GM18526 (cell line): ENCODE data around the gene IVL.

ENCODE experiments used
- POLR2A ChIP-seq: IDR thresholded peaks from 3 replicates; pipeline ENCODE4 v1.6.1; 2011; ENCODE audit not compliant: insufficient read length; ENCODE audit errors: extremely low read depth

The IVL gene

DNA sequence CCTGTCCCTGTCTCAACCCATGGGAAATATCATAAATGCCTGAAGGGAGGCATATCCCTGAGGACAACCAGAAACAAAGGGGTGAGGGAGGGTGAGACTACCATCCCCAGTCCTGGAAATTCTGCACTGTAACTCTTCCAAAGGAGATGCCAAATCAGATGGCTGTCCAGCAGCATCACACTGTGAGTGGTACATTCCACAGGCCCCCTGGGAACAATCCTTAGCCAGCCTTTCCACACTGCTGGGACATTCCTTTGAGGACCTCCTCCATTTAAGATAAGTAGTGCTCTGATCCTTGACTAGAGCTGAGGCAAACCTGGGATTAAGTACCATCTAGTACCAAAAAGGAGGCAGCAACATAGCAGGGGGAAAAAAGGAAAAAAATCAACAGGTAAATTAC lies 10.7 kb downstream of the IVL start:
- no peak for TF ChIP-seq POLR2A

DNA sequence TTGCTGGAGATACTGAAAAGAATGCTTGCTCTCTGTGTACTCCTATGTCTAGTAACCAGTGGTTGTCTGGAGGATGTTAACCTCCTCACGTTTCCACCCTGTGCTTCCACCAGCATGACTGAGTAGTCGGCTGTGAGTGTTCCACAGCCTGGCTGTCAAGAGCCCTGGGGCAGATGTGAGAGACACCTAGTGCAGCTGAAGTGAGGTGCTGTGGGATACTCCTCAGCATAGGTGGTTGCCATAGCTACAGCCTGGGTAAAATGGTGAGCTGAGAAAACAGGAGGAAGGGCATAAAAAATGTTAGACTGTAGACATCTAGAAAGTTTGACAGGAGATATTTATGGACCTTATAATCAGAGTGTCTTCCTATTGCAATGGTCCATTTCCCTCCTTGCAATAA lies 15.8 kb downstream of the IVL start:
- no peak for TF ChIP-seq POLR2A

DNA sequence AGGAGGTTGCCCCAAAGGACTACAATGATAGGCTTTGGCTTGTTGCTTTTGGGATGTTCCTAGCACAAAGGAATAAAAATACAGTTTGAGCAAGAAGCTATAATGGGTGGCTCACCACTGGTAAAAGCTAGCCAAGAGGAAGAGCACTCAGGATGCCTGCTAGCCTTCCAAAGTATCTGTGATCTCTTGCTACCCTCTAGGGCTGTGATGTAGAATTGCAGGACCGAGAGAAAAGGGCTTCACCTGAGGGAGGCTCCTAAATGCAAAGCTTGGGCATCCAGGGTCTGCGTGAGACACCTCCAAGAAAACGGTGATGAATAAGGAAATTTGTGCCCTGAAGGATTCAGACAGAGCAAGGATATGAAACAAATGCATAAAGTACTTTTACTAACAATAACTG lies 17.7 kb downstream of the IVL start:
- TF ChIP-seq POLR2A, result no peak

DNA sequence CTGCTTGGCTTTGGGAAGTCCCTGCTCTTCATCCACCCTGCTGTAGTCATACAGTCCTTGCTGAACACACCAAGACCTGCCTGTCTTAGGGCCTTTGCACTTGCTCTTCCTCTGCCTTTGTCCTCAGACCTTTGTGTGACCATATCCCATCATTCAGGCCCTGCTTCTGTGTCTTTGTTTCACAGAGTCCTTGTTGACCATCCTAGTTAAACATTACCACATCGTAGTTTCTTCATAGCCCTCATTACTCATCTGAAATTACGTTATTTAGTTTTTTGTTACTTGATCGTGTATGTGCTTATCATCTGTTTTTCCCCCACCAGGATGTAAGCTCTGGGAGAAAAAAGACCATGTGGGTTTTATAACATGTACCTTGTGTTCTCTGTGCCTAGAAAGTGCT lies 20.3 kb downstream of the IVL start:
- no peak for TF ChIP-seq POLR2A

DNA sequence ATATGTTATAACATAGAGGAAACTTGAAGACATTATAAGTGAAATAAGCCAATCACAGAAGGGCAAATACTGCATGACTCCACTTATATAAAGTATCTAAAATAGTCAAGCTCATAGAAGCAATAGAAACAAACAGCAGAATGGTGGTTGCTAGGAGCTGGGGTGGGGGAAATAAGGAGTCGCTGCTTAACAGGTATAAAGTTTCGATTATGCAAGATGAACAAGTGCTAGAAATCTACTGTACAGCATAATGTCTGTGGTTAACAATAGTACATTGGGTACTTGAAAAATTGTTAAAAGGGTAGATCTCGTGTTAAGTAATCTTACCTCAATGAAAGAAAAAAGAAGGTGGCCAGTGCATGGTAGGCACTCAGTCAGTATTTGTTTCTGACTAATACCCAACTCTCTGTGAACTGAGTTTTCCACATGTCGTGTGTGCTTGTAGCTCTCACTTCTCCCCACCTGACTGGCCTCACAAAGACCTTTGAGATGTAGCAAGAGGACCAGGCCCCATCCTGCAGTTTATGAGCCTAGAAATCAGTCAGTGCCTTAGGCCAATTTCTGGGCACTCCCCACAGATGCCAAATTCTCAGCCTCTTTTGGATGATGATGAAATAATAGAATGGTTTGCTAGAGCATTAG lies 23.9 kb downstream of the IVL start:
- TF ChIP-seq POLR2A, result no peak

DNA sequence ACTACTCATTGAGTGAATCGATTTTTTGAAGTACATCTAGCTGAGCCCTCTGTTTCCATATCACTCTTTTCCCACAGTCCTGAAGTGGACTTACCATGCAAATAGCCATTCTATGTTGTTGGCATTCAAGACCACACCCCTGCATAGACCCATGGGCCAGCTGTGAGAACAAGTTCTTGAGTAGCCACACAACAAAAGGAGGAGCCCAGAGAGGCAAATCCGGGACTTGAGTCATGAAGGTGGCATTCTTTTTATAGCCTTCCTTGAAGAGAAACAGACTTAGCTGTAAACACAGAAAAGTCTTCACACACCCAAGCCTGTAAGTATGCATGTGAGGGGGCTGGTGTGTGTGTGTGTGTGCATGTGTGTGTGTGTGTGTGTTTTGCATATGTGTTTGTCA lies 24.9 kb downstream of the IVL start:
- TF ChIP-seq POLR2A, result no peak

DNA sequence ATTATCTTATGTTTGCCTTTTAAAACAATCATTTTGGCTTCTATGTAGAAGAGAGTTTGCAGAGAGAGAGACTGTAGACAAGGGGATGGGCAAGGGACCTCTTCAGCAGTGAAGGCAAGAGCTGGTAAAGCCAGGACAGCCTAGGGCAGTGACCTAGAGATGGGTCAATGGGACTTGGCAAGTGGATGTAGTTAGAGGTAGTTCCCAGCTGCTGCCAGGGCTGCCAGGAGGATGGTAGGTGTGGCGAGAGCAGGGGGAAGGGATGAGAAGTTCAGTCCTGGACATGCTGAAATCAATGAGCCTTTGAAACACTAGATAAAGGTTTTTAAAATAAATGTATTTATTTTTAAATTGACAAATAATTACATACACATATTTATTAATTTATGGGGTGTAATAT lies 32.3 kb downstream of the IVL start:
- no peak for TF ChIP-seq POLR2A

DNA sequence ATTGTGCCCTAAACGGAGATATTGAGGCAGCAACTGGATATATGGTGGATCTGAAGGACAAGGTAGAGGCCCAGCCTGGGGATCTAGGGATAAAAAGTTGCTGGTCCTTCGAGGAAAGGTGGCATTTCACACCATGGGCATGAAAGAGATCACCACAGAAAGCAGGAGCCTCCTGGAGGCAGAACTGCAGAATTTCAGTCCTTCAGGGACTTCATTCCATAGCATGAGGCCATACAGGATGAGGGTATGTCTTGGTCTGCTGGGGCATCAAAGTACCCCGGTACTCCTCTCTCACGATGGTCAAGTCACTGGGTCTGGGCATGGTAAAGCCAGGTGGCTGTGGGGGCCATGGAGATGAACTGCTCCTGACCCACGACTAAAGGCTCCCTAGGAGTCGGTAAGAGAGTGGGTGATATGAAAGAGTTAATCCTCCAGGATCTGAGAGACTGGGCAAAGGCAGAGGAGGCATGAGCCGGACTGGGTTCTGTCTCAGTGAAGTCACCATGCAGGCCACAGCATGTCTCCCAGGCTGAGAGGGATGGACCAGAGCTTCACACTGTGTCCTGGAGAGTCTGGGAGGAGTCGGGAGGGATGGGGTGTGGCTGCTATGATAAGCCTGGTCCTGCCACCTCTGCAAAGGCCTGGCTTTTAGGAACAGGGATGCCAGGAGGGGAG lies 32.8 kb downstream of the IVL start:
- TF ChIP-seq POLR2A, result no peak

DNA sequence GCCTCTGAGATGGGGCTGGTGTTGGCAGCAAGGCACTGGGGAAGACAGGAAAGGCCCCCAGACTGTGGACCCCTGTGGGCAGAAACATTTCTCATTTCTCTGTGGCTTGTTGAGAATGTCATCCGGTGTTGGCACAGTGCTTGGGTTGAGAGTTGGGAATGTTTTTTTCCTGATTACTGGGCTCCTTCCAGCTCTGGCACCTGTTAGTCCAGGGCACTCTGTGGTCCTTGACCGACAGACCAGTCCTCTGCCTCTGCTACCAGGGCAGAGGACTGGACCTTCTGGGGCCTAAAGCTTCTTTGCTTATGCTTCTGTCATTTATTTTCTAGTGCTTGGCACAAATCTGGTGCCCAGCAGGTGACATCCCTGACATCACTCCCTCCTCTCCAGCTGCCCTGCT lies 33.8 kb downstream of the IVL start:
- no peak for TF ChIP-seq POLR2A

DNA sequence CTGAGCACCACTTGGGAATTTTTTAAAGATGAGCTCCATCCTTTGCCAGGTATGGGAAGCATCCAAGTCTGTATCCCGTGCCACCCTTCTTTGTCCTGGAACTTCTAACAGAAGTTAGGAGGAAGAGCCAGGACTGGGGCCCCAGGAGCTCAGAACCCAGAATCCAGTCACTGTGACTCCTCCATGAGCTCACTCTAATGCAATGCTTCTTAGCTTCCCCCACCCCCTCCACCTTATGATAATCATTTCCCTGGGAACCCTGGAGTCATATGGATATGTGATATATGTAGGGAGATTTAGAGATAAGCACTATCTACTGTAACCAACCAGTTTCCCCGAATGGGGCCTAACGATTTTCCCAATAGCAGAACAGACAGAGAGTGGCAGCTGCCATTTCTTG lies 37.9 kb downstream of the IVL start:
- no peak for TF ChIP-seq POLR2A

DNA sequence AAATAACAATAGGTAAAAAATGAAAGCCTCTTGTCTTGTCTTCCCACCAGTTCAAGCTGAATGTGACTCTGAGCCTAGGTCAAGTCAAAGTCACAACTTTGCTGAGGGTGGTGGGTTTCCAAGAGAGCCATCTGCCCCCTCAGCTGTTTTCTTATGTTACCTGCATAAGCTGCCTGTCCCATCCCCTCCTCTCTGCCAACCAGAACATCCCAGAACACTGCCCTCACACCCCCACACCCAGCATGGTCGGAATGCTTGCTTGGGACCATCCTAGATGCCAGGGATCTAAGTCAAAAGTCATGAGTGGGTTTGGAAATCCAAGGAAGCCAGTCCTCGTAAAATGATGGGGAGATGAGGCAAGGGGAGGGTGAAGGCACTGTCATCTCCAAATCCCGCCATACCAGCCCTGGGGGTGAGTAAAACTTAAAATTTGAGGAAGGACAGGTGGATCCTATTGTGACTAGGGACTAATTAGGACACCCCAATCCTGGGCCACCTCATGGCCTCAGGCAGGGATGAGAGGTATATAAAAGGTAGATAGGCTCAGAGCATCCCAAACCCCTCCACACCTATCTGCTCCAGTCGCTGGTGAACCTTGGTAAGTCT lies 38.4 kb downstream of the IVL start, which contains the start of gene SPRR5:
Gene SPRR5 (plus strand): TSS at position 556 of the 606 bp plus-strand sequence. CDS start 1,349 bp downstream, outside the sequence.
- TF ChIP-seq POLR2A, result no peak

DNA sequence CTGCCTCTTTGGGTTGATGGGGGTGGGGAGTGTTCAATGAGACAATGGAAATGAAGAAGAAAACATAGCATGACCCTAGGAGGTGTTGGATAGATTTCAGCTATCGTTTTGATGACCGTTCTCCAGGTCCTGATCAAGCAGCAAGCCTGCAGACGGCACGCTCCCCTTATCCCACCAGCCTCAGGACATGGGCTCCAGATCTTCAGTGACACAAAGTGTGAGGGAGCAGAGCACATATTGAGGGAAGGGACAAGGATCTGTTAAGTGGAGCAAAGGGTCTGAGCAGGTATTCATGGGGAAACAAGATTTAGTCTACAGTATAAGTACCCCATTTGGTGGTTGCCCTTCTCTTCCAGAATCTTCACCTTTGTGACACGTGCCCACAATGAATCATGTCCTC lies 43.4 kb downstream of the IVL start:
- TF ChIP-seq POLR2A, result no peak

DNA sequence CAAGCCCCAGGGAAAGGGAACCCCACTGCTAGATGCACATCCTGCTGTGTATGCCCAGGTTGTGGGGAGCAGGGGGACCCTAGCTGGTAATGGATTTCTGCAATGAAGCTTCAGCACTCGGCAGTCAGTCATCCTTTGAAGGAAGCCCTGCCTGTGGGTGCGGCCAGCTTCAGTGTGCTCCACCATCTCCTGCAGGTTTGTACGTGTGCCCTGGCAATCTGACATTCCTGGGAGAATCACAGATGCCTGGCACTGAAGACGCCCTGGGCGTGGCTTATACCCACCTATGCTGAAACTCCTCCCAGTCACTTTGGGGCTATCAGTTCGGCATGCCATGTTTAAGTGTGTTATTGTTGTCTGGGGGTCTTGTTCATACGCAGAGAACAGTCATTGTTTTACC lies 45.4 kb downstream of the IVL start:
- no peak for TF ChIP-seq POLR2A

DNA sequence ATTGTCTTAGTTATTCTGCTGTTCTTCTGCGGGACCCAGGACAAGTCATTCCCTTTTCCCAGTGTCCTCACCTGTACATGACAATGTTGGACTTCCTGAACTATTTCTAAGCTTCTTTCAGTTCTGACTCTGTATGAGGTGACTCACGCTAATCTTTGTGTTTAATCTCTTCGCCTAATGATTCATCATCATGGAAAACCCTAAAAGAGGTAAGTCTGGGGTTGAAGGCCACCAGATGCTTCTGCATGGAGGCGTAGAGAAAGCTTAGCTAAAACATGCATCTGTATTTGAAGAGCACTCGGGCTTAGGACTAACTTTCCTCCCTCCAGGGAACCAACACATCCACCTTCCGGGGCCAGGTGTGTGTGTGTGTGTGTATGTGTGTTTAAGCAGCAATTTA lies 46.1 kb downstream of the IVL start:
- no peak for TF ChIP-seq POLR2A

DNA sequence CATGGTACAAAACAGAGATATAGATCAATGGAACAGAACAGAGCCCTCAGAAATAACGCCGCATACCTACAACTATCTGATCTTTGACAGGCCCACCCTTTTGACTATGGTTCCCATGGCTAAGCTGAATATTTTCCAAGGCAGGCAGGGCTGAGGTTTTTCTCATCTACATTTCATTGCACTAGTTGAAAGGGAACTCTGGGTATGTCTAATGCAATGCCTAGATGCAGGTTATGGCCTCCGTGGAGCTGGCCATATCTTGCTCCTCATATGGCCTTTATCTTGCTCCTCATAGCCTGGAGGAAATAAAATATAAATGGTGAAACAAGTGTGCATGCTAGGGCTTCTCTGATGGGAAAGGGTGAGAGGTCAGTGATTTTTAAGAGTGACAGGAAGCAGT lies 49.2 kb downstream of the IVL start:
- no peak for TF ChIP-seq POLR2A

DNA sequence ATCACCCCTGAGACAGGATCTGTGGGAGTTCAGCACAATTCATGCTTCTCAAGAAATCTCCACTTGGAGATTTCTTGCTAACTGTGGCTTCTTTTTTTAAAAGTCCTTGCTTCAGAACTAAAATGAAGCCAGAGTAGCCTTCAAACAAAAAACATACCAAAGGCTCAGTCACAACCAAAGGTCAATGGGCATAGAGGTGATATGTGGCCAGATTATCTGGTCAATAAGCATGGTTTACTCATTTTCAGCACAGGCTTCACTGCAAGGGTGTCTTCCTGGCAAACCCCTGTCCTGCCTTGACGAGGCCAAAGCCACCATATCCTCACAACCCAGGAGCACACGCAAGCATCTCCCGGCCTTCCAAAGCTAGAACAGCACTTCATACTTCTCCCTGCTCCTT lies 50.9 kb downstream of the IVL start:
- no peak for TF ChIP-seq POLR2A
